Measurements from ENCODE around the gene HRK. TPM values are rescaled to one million over a fixed set of nuclear protein-coding genes. Genes with fewer than 3 reads are reported as not detected.

HRK gene
- total and polyA plus RNA-seq, 2 of the 13 experiments (the other 11 are each of a cell fraction or from before 2014, with no cell fraction given) = 0.02 TPM; not detected in 1

GRCh38 chr12:116916714-116917114, 35.5 kb upstream of the HRK start (continued):
- TF ChIP-seq SYNCRIP (IDR thresholded peaks at IDR 0.05; ENCODE audit: insufficient read depth, low read depth, low read length) = no peak
- TF ChIP-seq ARNT2 (CRISPR knock-in tag; IDR thresholded peaks at IDR 0.05; ENCODE audit: low read depth) = peak; percentile 38; the same call in 1 of the 2 replicates
- no peak for TF ChIP-seq AGO1 (IDR thresholded peaks at IDR 0.05; ENCODE audit: low read depth, low read length, poor library complexity, severe bottlenecking)
- peak; percentile 46 for TF ChIP-seq NR2C2 (CRISPR knock-in tag; IDR thresholded peaks at IDR 0.05; ENCODE audit: borderline replicate concordance)
- TF ChIP-seq SP2 (CRISPR knock-in tag; IDR thresholded peaks at IDR 0.05) = no peak
- TF ChIP-seq POGK (CRISPR knock-in tag; conservative IDR thresholded peaks at IDR 0.05) = 0 out of 2 replicates have a peak, but pooled peaks have one; percentile 34
- no peak for TF ChIP-seq CHCHD3 (CRISPR knock-in tag; IDR thresholded peaks at IDR 0.05)
- TF ChIP-seq, protein P1, sequence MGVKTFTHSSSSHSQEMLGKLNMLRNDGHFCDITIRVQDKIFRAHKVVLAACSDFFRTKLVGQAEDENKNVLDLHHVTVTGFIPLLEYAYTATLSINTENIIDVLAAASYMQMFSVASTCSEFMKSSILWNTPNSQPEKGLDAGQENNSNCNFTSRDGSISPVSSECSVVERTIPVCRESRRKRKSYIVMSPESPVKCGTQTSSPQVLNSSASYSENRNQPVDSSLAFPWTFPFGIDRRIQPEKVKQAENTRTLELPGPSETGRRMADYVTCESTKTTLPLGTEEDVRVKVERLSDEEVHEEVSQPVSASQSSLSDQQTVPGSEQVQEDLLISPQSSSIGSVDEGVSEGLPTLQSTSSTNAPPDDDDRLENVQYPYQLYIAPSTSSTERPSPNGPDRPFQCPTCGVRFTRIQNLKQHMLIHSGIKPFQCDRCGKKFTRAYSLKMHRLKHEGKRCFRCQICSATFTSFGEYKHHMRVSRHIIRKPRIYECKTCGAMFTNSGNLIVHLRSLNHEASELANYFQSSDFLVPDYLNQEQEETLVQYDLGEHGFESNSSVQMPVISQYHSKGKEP (CRISPR knock-in tag; IDR thresholded peaks at IDR 0.05) = no peak
- TF ChIP-seq TGIF2 (CRISPR knock-in tag; IDR thresholded peaks at IDR 0.05) = peak; percentile 80
- peak; percentile 75 for TF ChIP-seq SAP130 (CRISPR knock-in tag; IDR thresholded peaks at IDR 0.05; ENCODE audit: low read depth)
- no peak for TF ChIP-seq ZNF772 (CRISPR knock-in tag; IDR thresholded peaks at IDR 0.05)
- peak; percentile 53; the same call in 1 of the 2 replicates for TF ChIP-seq ARID4A (CRISPR knock-in tag; IDR thresholded peaks at IDR 0.05; ENCODE audit: borderline replicate concordance)
- peak; percentile 45; the same call in 1 of the 2 replicates for TF ChIP-seq FOXK1 (CRISPR knock-in tag; IDR thresholded peaks at IDR 0.05; ENCODE audit: borderline replicate concordance, low read depth)
- peak; percentile 31; the same call in 1 of the 2 replicates for TF ChIP-seq CEBPB (IDR thresholded peaks at IDR 0.05; ENCODE audit: borderline replicate concordance, low read depth, low read length)
- TF ChIP-seq, protein P2, sequence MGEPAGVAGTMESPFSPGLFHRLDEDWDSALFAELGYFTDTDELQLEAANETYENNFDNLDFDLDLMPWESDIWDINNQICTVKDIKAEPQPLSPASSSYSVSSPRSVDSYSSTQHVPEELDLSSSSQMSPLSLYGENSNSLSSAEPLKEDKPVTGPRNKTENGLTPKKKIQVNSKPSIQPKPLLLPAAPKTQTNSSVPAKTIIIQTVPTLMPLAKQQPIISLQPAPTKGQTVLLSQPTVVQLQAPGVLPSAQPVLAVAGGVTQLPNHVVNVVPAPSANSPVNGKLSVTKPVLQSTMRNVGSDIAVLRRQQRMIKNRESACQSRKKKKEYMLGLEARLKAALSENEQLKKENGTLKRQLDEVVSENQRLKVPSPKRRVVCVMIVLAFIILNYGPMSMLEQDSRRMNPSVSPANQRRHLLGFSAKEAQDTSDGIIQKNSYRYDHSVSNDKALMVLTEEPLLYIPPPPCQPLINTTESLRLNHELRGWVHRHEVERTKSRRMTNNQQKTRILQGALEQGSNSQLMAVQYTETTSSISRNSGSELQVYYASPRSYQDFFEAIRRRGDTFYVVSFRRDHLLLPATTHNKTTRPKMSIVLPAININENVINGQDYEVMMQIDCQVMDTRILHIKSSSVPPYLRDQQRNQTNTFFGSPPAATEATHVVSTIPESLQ (CRISPR knock-in tag; conservative IDR thresholded peaks at IDR 0.05) = no peak
- TF ChIP-seq SPEN (CRISPR knock-in tag; IDR thresholded peaks at IDR 0.05; ENCODE audit: low read depth) = 0 out of 2 replicates have a peak, but pooled peaks have one; percentile 40
- peak; percentile 70; the same call in 1 of the 2 replicates for TF ChIP-seq MIER2 (CRISPR knock-in tag; IDR thresholded peaks at IDR 0.05)
